ENCODE data around the gene PXMP2. TPM values are rescaled to one million over a fixed set of nuclear protein-coding genes. Genes with fewer than 3 reads are reported as not detected.

The PXMP2 gene
- total and polyA plus RNA-seq, 2 of the 8 experiments (the other 6 are each of a cell fraction or from before 2014, with no cell fraction given): 13.8 to 15.1 TPM

- no peak for TF ChIP-seq CHD7 (IDR thresholded peaks at IDR 0.05; ENCODE audit: insufficient replicate concordance, low read length)
- no peak for TF ChIP-seq CHD2 (IDR thresholded peaks at IDR 0.05; ENCODE audit: low read length)
- TF ChIP-seq POLR2A (IDR thresholded peaks at IDR 0.05; ENCODE audit: control extremely low read depth in 1 of 2, low read depth in 2 of 2, low read length in 2 of 2): no peak
- no peak for TF ChIP-seq BACH1 (IDR thresholded peaks at IDR 0.05; ENCODE audit: low read length)
- TF ChIP-seq CTCF (IDR thresholded peaks at IDR 0.05; ENCODE audit: control extremely low read depth in 1 of 3, insufficient read depth in 1 of 3, low read depth in 1 of 3, low read length in 3 of 3): peak in 2 of 3 experiments; percentile 13 to 27; a peak in 2 of 4 replicates
- TF ChIP-seq HDAC6 (IDR thresholded peaks at IDR 0.05; ENCODE audit: low read depth, low read length): no peak
These were observed 60.9 kb downstream of the PXMP2 start (continued) for GRCh38 chr12:132748319-132748718.
